Colonic mucosa (tissue), 4 donors: ENCODE measurements around the gene MS4A15. TPM values are rescaled to one million over a fixed set of nuclear protein-coding genes. Genes with fewer than 3 reads are reported as not detected.

Source experiments
- DNase-seq: peaks from one replicate; pipeline ENCODE4 v3.0.0-alpha.2; 2020
- H3K27ac ChIP-seq: fragments of 200-600 bp; one replicate; pipeline ENCODE4 v1.8.0; 2021
- H3K27me3 ChIP-seq: fragments of 200-600 bp; one replicate; pipeline ENCODE4 v1.8.0; 2021
- H3K36me3 ChIP-seq: fragments of 200-600 bp; one replicate; pipeline ENCODE4 v1.8.0; 2021
- H3K4me1 ChIP-seq: fragments of 200-600 bp; one replicate; pipeline ENCODE4 v1.8.0; 2021; ENCODE audit warnings: mild to moderate bottlenecking
- H3K4me3 ChIP-seq: fragments of 200-600 bp; one replicate; pipeline ENCODE4 v1.8.0; 2021
- H3K9ac ChIP-seq, 2 donors: one replicate each; pipeline ENCODE4 v1.7.0; 2013; ENCODE audit warnings: control low read depth in 2 of 2, low read depth in 2 of 2, low read length in 2 of 2
- H3K9me3 ChIP-seq: fragments of 200-600 bp; one replicate; pipeline ENCODE4 v1.8.0; 2021
- intact Hi-C: fragments of 100-400 bp; cut with DNase I; formaldehyde crosslinking; loops from one replicate; pipeline ENCODE4 v1.14.1; 2022
- total RNA-seq, 2 donors: library from RNA; stranded (reverse); fragmentation: NEBNext Ultra II Directional in 1 of 2; extraction: Animal tissue kit (Norgen Biotek cat#: 25700) in 1 of 2; gene quantifications; one replicate each; pipeline ENCODE4 v1.2.1, GENCODE V29; 2021
- TF ChIP-seq, protein P1 (sequence below): fragments of 200-600 bp; IDR thresholded peaks from one replicate; pipeline ENCODE4 v1.8.0; 2022; ENCODE audit warnings: antibody characterized with exemption, mild to moderate bottlenecking
- donor health status: healthy.
- donor health status: DM: no; HTN: no; CAD: no.
- donor health status: DM: no; HTN: no; CAD: no.

The MS4A15 gene
- total RNA-seq, 2 donors from 2014 or later, result 0.13 TPM; not detected in 1

GRCh38 chr11:60743058-60743457, 13.6 kb upstream of the MS4A15 start:
- intact Hi-C loops, result no loop called here
- H3K36me3 ChIP-seq, result no peaks in the 10 kb centered on the region
- H3K27ac ChIP-seq, result no peak overlapping the region
- TF ChIP-seq, protein P1, sequence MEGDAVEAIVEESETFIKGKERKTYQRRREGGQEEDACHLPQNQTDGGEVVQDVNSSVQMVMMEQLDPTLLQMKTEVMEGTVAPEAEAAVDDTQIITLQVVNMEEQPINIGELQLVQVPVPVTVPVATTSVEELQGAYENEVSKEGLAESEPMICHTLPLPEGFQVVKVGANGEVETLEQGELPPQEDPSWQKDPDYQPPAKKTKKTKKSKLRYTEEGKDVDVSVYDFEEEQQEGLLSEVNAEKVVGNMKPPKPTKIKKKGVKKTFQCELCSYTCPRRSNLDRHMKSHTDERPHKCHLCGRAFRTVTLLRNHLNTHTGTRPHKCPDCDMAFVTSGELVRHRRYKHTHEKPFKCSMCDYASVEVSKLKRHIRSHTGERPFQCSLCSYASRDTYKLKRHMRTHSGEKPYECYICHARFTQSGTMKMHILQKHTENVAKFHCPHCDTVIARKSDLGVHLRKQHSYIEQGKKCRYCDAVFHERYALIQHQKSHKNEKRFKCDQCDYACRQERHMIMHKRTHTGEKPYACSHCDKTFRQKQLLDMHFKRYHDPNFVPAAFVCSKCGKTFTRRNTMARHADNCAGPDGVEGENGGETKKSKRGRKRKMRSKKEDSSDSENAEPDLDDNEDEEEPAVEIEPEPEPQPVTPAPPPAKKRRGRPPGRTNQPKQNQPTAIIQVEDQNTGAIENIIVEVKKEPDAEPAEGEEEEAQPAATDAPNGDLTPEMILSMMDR, result no peak
- H3K4me1 ChIP-seq, result no peaks in the 10 kb centered on the region
- H3K9me3 ChIP-seq, result no peaks in the 10 kb centered on the region
- H3K27me3 ChIP-seq, result no peaks in the 10 kb centered on the region
- DNase-seq, result no peak
- no peak overlapping the region for H3K4me3 ChIP-seq
- no peak overlapping the region for H3K9ac ChIP-seq

GRCh38 chr11:60744114-60744513, 12.6 kb upstream of the MS4A15 start:
- H3K4me1 ChIP-seq, result no peaks in the 10 kb centered on the region
- DNase-seq, result no peak
- H3K9ac ChIP-seq, result no peak overlapping the region
- H3K36me3 ChIP-seq, result no peaks in the 10 kb centered on the region
- H3K9me3 ChIP-seq, result no peaks in the 10 kb centered on the region
- intact Hi-C loops, result no loop called here
- TF ChIP-seq, protein P1, result no peak
- no peak overlapping the region for H3K27ac ChIP-seq
- no peak overlapping the region for H3K4me3 ChIP-seq
- H3K27me3 ChIP-seq, result no peaks in the 10 kb centered on the region

DNA sequence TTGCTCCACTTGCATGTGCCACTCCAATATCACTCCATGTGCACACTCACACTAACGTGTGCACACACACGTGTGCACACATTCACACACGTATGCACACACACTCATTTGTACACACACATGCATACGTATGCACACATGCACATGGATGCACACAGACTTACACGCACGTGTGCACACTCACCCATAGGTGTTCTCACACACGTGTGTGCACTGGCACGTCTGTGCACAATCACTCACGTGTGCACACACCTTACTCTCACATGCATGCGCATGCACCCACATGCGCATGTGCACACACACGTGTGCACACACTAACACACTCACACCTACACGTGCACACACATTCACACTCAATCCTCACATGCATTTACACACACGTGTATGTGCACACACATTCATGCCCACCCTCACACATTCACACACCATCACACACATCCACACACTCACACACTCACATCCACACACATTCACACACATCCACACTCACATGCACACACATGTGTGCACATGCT, 9.3 kb upstream of the MS4A15 start:
- Histone ChIP-seq H3K4me1 (no peaks in the 10 kb centered on the region), H3K27me3 (no peaks in the 10 kb centered on the region), H3K9me3 (no peaks in the 10 kb centered on the region), H3K36me3 (no peaks in the 10 kb centered on the region), H3K9ac (no peak overlapping the region), H3K27ac (no peak overlapping the region), H3K4me3 (no peak overlapping the region)
- intact Hi-C loops, result no loop called here
- TF ChIP-seq, protein P1, result no peak
- no peak for DNase-seq

DNA sequence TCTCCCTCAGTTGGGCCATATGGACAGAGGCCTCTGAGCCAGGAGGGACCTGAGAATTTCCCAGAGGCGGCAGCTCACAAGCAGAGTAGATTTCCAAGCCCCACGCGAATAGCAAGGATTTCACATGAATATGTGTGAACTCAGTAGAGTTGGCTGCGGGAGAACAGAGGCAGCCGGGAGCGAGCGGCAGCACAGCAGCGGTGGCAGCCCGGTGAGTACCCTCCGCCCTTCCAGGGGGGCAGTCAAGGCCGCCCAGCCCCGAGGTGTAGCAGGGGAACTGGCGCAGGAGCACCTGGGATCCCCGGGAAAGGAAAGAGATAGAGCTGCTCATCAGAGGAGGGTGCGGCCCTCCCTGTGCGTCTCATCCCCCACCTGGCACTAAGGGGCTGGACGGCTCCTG, 8.4 kb upstream of the MS4A15 start:
- H3K36me3 ChIP-seq, result no peaks in the 10 kb centered on the region
- H3K9me3 ChIP-seq, result no peaks in the 10 kb centered on the region
- H3K4me1 ChIP-seq, result no peaks in the 10 kb centered on the region
- H3K9ac ChIP-seq, result no peak overlapping the region
- intact Hi-C loops, result no loop called here
- no peak for DNase-seq
- H3K27ac ChIP-seq, result no peak overlapping the region
- H3K27me3 ChIP-seq, result no peaks in the 10 kb centered on the region
- TF ChIP-seq, protein P1, result no peak
- H3K4me3 ChIP-seq, result no peak overlapping the region

GRCh38 chr11:60748821-60749220, 7.8 kb upstream of the MS4A15 start:
- intact Hi-C loops, result no loop called here
- H3K36me3 ChIP-seq, result no peaks in the 10 kb centered on the region
- no peak overlapping the region for H3K9ac ChIP-seq
- no peaks in the 10 kb centered on the region for H3K27me3 ChIP-seq
- H3K4me1 ChIP-seq, result no peaks in the 10 kb centered on the region
- H3K9me3 ChIP-seq, result no peaks in the 10 kb centered on the region
- H3K4me3 ChIP-seq, result no peak overlapping the region
- H3K27ac ChIP-seq, result no peak overlapping the region
- TF ChIP-seq, protein P1, result no peak
- no peak for DNase-seq
